Aorta (tissue), 5 donors: ENCODE data around the gene EGFL7. TPM values are rescaled to one million over a fixed set of nuclear protein-coding genes. Genes with fewer than 3 reads are reported as not detected.

Experiments
- ATAC-seq: fragments of 200-7000 bp; cut with Tn5 transposase; one replicate; pipeline ENCODE4 v1.9.1; 2022; ENCODE audit warnings: moderate library complexity; ENCODE audit not compliant: low FRiP score
- DNase-seq, 2 donors: peaks; one replicate each; pipeline ENCODE4 v3.0.0-alpha.2; 2020
- H3K27ac ChIP-seq, 2 donors: one replicate each; pipeline ENCODE4 v1.5.1; 2013; ENCODE audit warnings: low read length in 2 of 2, mild to moderate bottlenecking in 2 of 2, moderate library complexity in 2 of 2, control low read depth in 1 of 2, inconsistent platforms in 1 of 2, low read depth in 1 of 2
- H3K27me3 ChIP-seq, 2 donors: one replicate each; pipeline ENCODE4 v1.6.1; 2013; ENCODE audit warnings: control low read depth in 1 of 2, low read length in 1 of 2, mild to moderate bottlenecking in 1 of 2, moderate library complexity in 1 of 2; ENCODE audit not compliant: insufficient read depth in 2 of 2, control insufficient read depth in 1 of 2
- H3K36me3 ChIP-seq, 2 donors: one replicate each; pipeline ENCODE4 v1.6.1; 2013; ENCODE audit warnings: control low read depth in 1 of 2, low read length in 1 of 2, mild to moderate bottlenecking in 1 of 2; ENCODE audit not compliant: insufficient read depth in 2 of 2, control insufficient read depth in 1 of 2
- H3K4me1 ChIP-seq, 2 donors: one replicate each; pipeline ENCODE4 v1.6.1; 2013; ENCODE audit warnings: low read length in 2 of 2, control low read depth in 1 of 2, mild to moderate bottlenecking in 1 of 2, moderate library complexity in 1 of 2; ENCODE audit not compliant: insufficient read depth in 2 of 2, control insufficient read depth in 1 of 2
- H3K4me3 ChIP-seq, 2 donors: one replicate each; pipeline ENCODE4 v1.5.1; 2013; ENCODE audit warnings: low read length in 2 of 2, control low read depth in 1 of 2, mild to moderate bottlenecking in 1 of 2
- H3K9me3 ChIP-seq: one replicate; pipeline ENCODE4 v1.6.1; 2013; ENCODE audit warnings: mild to moderate bottlenecking, low read length; ENCODE audit not compliant: control insufficient read depth
- WGBS, 2 donors: extraction: QIAGEN DNeasy Blood & Tissue Kit; methylation state at CpG; one replicate each; pipeline ENCODE4 v1.1.7; 2013; 5-methylcytosine and 5-hydroxymethylcytosine counted together
- intact Hi-C, 2 donors: fragments of 100-400 bp; cut with DNase I; formaldehyde crosslinking; loops; one replicate each; pipeline versions ENCODE4 v1.14.2 to v1.15.0; 2022
- polyA plus RNA-seq, 2 donors: library from polyadenylated mRNA; stranded (reverse); fragments of 200-250 nt; gene quantifications; one replicate each; pipeline ENCODE4 v1.2.3, GENCODE V29; 2013
- total RNA-seq, 2 donors: library from RNA; stranded (reverse); fragmentation: NEBNext Ultra II Directional; extraction: Animal tissue kit (Norgen Biotek cat#: 25700); gene quantifications; one replicate each; pipeline ENCODE4 v1.2.1, GENCODE V29; 2021
- donor health status: healthy with polysubstance abuse.
- donor health status: Bipolar disorder and iron deficiency.
- donor health status: DM: no; HTN: no; CAD: no.
- donor health status: DM: no; HTN: no; CAD: no.
- donor health status: DM: yes; HTN: yes; CAD: no.

The EGFL7 gene
- total and polyA plus RNA-seq, 4 donors = 13.1 to 308 (median 55.3) TPM

DNA sequence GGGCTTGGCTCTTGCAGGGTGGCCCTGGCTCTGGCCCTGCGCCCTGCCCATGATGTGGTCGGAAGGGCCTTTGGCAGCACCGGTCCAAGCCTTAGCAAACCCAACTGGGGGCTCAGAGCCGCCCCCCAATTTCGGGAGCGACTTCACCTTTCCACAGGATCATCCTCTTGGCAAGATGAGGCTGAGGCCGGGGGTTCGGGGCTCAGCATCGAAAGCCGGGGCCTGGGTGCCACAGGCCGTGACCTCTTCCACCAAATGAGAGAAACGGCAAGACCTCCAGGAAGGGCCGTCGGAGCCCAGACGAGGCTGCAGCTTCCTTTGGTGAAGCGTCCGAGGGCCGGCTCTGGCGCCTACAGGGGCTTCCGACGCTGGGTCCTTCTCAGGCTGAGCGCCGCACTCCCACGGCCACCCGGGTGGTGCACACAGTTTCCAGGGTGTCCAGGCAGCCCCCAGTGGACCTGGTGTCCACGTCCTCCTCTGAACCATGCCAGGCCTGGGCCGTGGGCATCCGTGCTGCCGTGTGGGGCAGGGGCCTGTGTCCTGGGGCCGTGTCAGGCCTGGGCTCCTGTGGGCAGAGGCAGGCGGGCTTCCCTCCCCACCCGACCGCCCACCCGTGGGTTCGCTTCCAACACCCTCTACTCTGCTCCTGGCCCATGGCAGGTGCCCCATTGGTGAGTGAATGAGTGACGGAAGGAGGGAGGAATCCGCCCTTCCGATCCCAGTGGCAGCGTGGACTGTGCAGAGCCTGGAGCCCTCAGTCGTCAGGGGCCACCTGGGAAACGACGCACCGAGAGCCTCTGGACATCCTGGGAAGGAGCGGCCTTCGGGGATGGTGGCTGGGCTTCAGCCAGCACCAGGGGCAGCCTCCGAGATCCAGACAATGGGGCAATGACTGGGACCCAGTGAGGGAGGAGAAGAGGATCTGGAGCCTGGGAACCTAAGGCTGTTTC lies 29.7 kb downstream of the EGFL7 start:
- no peak overlapping the region for H3K27ac ChIP-seq
- H3K9me3 ChIP-seq = no peaks in the 10 kb centered on the region
- ATAC-seq (no peak), DNase-seq (peak in 1 of 2 donors; percentile 71)
- H3K4me3 ChIP-seq = no peak overlapping the region
- WGBS, 2 donors = 92 to 95% methylated on average over 43 to 46 of the region's 46 CpGs
- no peaks in the 10 kb centered on the region for H3K4me1 ChIP-seq
- no peaks in the 10 kb centered on the region for H3K36me3 ChIP-seq
- H3K27me3 ChIP-seq = no peaks in the 10 kb centered on the region
- intact Hi-C loops = no loop called here

DNA sequence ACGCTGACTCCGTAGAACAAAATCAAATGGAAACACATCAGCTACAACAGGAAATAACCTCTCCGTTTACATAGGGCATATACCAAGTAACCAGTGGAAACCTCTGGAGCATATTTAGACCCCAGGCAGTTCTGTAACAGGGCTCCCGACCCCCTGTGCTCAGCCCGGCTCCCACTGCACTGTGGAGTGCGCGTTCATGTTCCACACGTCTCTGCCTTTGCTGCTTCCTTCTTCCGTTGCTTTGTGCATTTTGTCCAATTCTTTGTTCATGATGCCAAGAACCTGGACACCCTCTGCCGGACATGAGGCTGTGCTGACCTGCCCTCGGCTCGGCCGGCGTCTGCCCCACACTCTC lies 30.4 kb downstream of the EGFL7 start:
- intact Hi-C loops = no loop called here

DNA sequence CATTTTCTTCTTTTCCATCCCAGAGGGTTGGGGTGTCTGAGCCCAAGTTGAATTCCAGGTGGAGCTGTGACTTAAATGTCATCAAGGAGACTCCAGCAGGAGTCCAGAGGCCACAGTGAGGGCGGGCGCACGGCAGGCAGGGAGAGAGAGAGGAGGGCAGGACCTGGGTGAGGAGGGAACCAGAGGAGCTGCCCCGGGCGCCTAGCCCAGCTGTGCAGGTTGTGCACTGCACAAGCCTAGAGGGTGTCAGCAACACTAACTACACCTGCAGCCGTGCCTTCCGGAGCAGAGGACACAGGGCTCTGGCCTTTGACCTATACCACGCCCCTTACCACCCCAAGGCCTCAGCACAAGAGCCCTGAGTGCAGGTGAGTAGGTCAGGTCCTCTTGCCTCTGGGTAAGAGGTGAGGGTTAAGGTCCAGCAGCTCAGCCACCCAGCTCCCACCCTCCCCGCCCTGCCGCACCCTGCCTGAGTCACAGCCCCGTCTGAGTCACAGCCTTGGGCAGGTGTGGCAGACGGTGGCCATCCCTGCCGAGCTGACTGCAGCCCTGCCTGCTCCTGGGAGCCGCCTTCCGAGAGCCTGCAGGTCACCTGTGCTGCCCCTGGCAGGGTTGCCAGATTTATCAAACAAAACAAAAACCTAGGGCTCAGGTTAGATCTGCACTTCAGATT lies 30.9 kb downstream of the EGFL7 start:
- H3K27me3 ChIP-seq = no peaks in the 10 kb centered on the region
- 83 to 88% methylated on average over 15 of the region's 15 CpGs for WGBS, 2 donors
- no peaks in the 10 kb centered on the region for H3K36me3 ChIP-seq
- H3K9me3 ChIP-seq = no peaks in the 10 kb centered on the region
- H3K4me1 ChIP-seq = no peaks in the 10 kb centered on the region
- ATAC-seq = no peak
- intact Hi-C loops = no loop called here
- H3K4me3 ChIP-seq = no peak overlapping the region
- DNase-seq = no peak
- H3K27ac ChIP-seq = no peak overlapping the region

More for the DNA sequence above, 30.4 kb downstream of the EGFL7 start:
- Histone ChIP-seq H3K4me1 (no peaks in the 10 kb centered on the region), H3K4me3 (no peak overlapping the region), H3K27me3 (no peaks in the 10 kb centered on the region), H3K36me3 (no peaks in the 10 kb centered on the region), H3K27ac (no peak overlapping the region), H3K9me3 (no peaks in the 10 kb centered on the region)
- WGBS, 2 donors = 84 to 85% methylated on average over 14 of the region's 14 CpGs
- ATAC-seq (no peak), DNase-seq (no peak)

DNA sequence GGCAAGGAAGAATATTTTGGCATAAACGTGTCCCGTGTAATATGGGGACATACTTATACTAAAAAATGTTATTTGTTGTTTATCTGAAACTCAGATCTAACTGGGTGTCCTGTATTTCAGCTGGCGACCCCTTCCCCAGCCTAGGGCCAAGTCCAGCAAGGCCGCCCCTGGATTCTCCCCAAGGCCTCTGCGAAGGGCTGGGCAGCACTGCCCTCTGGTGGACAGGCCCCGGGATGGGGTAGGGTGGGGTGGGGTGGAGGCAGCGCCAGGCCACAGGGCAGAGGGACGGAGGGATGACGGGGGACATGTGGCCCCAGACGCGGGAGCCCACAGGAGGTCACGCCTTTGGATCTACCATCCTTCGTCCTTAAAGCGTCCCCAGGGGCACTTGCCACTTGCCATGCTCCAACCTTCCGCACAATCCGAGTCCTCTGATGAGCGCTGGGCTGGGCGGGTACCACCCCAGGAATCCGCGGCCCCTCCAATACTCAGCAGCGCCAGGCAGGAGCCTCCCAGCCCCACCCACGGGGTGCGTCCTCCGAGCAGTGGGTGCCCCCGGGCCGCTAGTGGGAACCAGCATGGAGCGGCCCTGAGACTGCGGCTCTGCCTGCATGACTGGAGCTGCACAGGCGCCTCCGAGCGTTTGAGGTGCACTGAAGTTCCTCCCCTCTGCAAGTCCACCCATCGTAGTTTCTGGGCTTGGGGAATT lies 31.6 kb downstream of the EGFL7 start:
- H3K36me3 ChIP-seq = no peaks in the 10 kb centered on the region
- ATAC-seq = no peak
- WGBS, 2 donors = 60 to 62% methylated on average over 30 to 32 of the region's 32 CpGs
- H3K4me3 ChIP-seq = no peak overlapping the region
- no peaks in the 10 kb centered on the region for H3K4me1 ChIP-seq
- no peak overlapping the region for H3K27ac ChIP-seq
- H3K27me3 ChIP-seq = no peaks in the 10 kb centered on the region
- DNase-seq = peak in 1 of 2 donors; percentile 88
- H3K9me3 ChIP-seq = no peaks in the 10 kb centered on the region
- intact Hi-C loops = no loop called here

DNA sequence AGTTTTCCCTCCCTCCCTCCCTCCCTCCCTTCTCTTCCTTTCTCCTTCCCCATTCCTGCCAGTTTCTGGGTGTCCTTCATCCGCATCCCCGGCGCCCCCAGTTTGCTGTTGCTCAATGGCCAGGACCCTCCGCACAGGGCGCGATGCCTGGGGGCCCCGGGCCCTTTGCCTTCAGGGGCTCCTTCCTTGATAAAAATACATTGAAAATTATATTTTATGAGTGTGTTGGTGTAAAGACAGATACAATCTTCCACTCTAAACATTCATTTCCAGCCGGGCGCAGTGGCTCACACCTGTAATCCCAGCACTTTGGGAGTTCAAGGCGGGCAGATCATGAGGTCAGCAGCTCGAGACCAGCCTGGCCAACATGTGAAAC lies 32.1 kb downstream of the EGFL7 start:
- no peaks in the 10 kb centered on the region for H3K9me3 ChIP-seq
- ATAC-seq (no peak), DNase-seq (no peak)
- no peak overlapping the region for H3K27ac ChIP-seq
- H3K4me1 ChIP-seq = no peaks in the 10 kb centered on the region
- no peak overlapping the region for H3K4me3 ChIP-seq
- WGBS, 2 donors = 90 to 92% methylated on average over 11 of the region's 11 CpGs
- no peaks in the 10 kb centered on the region for H3K36me3 ChIP-seq
- intact Hi-C loops = no loop called here
- no peaks in the 10 kb centered on the region for H3K27me3 ChIP-seq

DNA sequence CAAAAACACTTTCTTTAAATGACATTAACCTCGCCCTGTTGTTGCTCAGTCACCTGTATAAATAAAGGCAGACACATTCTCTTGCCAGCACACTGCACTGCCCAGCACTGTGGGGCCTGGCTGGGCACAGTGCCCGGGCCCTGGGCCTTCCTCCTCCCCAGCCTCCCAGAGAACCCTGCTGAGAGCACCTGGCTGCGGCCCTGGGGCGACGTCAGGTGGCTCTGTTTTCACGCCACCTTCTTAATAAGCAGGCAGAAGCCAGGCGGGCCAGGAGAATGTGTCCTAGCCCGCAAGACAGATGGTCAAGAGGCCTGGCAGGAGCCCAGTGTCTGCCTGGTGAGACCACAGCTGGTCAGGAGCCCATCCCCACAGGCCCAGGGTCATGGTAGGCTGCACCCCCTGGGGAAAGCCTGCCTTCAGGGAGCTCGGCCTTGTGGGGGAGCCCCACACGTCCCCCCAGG lies 32.7 kb downstream of the EGFL7 start:
- WGBS, 2 donors = 72 to 73% methylated on average over 10 of the region's 10 CpGs
- no peaks in the 10 kb centered on the region for H3K4me1 ChIP-seq
- intact Hi-C loops = no loop called here
- no peaks in the 10 kb centered on the region for H3K9me3 ChIP-seq
- no peak for DNase-seq
- no peak overlapping the region for H3K27ac ChIP-seq
- H3K4me3 ChIP-seq = no peak overlapping the region
- H3K36me3 ChIP-seq = no peaks in the 10 kb centered on the region
- no peak for ATAC-seq
- no peaks in the 10 kb centered on the region for H3K27me3 ChIP-seq

DNA sequence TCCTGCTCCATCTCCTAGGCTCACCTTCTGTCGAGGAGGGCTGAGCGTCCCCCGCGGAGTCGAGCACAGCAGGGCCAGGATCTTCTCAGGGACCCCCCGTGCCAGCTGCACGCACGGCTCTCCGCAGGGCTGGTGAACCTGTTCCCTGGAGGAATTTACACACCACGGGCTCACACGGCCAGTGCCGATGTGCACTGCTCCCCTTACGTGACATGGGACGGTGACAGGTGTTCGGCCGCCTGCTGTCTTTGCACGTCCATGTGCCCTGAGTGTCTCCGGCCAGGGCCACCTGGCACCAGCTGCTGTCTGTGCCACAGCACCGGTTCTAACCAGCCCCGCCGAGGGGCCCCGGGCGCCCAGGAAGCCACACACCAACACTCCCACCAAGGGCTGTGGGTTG lies 33.2 kb downstream of the EGFL7 start:
- ATAC-seq = no peak
- WGBS, 2 donors = 85 to 89% methylated on average over 23 of the region's 23 CpGs
- H3K4me1 ChIP-seq = no peaks in the 10 kb centered on the region
- DNase-seq = no peak
- H3K4me3 ChIP-seq = no peak overlapping the region
- H3K27ac ChIP-seq = no peak overlapping the region
- intact Hi-C loops = no loop called here
- H3K27me3 ChIP-seq = no peaks in the 10 kb centered on the region
- no peaks in the 10 kb centered on the region for H3K9me3 ChIP-seq
- H3K36me3 ChIP-seq = no peaks in the 10 kb centered on the region

DNA sequence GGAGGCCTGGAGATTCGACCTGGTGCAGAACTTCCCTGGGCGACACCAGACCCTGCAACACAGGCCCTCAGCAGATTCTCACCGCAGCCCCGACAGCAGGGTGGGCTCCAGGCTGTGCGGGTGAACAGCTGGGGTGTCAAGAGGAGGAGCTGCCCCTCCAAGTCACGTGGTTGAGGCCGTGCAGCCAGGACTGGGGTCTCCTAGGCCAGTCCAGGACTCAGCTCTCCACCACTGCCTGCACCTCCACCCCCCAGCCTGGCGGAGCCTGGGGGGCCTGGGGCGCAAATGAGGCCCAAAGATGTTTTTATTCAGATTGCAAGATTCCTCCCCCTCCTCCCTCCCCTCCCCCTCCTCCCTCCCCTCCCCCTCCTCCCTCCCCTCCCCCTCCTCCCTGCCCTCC lies 33.8 kb downstream of the EGFL7 start:
- Histone ChIP-seq H3K27me3 (no peaks in the 10 kb centered on the region), H3K9me3 (no peaks in the 10 kb centered on the region), H3K27ac (no peak overlapping the region), H3K4me1 (no peaks in the 10 kb centered on the region), H3K4me3 (no peak overlapping the region), H3K36me3 (no peaks in the 10 kb centered on the region)
- intact Hi-C loops = no loop called here
- ATAC-seq (no peak), DNase-seq (no peak)
- 76 to 79% methylated on average over 6 to 9 of the region's 9 CpGs for WGBS, 2 donors
